Mucosa of rectum (tissue), 2 donors: Measurements from ENCODE around the gene SLC13A1.

Experiments used
- H3K27ac ChIP-seq, 2 donors: one replicate each; pipeline ENCODE4 v1.7.0; 2013; ENCODE audit warnings: inconsistent platforms in 2 of 2, low read depth in 2 of 2, low read length in 2 of 2
- H3K27me3 ChIP-seq, 2 donors: one replicate each; pipeline ENCODE4 v1.7.0; 2013; ENCODE audit warnings: low read length in 2 of 2; ENCODE audit not compliant: control insufficient read depth in 2 of 2, insufficient read depth in 2 of 2
- H3K36me3 ChIP-seq, 2 donors: one replicate each; pipeline ENCODE4 v1.7.0; 2013; ENCODE audit warnings: low read length in 2 of 2; ENCODE audit not compliant: control insufficient read depth in 2 of 2, insufficient read depth in 2 of 2
- H3K4me1 ChIP-seq, 2 donors: one replicate each; pipeline ENCODE4 v1.7.0; 2013; ENCODE audit warnings: low read length in 2 of 2, mild to moderate bottlenecking in 1 of 2; ENCODE audit not compliant: control insufficient read depth in 2 of 2, insufficient read depth in 2 of 2
- H3K4me3 ChIP-seq, 2 donors: one replicate each; pipeline ENCODE4 v1.7.0; 2013; ENCODE audit warnings: low read length in 2 of 2
- H3K9ac ChIP-seq, 2 donors: one replicate each; pipeline ENCODE4 v1.7.0; 2013; ENCODE audit warnings: low read length in 2 of 2, low read depth in 1 of 2, mild to moderate bottlenecking in 1 of 2
- H3K9me3 ChIP-seq, 2 donors: one replicate each; pipeline ENCODE4 v1.7.0; 2013; ENCODE audit warnings: low read length in 2 of 2; ENCODE audit not compliant: control insufficient read depth in 2 of 2
- donor health status: healthy.
- donor health status: Normal muscosa, but diverticular disease.

Gene SLC13A1

DNA sequence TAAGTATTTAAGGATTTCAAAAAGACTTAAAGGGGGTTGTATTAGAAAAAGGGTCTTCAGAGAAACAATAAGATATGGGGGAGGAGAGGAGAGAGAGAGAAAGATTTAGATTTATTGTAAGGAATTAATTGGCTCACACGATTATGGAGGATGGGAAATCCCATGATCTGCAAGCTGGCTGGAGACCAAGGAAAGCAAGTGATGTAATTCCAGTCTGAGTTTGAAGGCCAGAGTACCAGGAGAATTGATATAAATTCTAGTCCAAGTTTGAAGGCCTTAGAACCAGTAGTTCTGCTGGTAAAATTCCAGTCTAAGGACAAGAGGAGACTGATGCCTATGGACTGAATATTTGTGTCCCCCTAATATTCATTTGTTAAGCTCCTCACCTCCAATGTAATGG, 20.6 kb upstream of the SLC13A1 start:
- Histone ChIP-seq H3K4me3 (no peak overlapping the region), H3K4me1 (no peaks in the 10 kb centered on the region), H3K9ac (no peak overlapping the region), H3K27me3 (no peaks in the 10 kb centered on the region), H3K9me3 (no peaks in the 10 kb centered on the region), H3K36me3 (no peaks in the 10 kb centered on the region), H3K27ac (no peak overlapping the region)

DNA sequence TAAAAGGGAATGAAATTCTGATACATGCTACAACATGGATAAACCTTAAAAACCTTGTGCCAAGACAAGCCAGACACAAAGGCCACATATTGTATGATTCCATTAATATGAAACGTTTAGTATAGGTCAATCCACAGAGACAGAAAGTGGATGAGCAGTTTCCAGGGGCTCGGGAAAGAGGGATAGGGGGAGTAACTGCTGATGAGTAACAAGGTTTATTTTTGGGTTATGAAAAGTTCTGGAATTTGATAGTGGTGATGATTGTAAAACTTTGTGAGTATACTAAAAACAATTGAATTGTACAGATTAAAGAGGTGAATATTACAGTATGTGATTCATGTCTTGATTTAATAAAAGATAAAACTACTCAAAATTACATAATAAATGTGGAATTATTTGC, 19.1 kb upstream of the SLC13A1 start:
- H3K36me3 ChIP-seq, result no peaks in the 10 kb centered on the region
- no peak overlapping the region for H3K4me3 ChIP-seq
- no peaks in the 10 kb centered on the region for H3K4me1 ChIP-seq
- H3K9ac ChIP-seq, result no peak overlapping the region
- no peaks in the 10 kb centered on the region for H3K27me3 ChIP-seq
- peaks cover 0 to 2% of the 10 kb centered on the region in 2 donors for H3K9me3 ChIP-seq
- no peak overlapping the region for H3K27ac ChIP-seq

DNA sequence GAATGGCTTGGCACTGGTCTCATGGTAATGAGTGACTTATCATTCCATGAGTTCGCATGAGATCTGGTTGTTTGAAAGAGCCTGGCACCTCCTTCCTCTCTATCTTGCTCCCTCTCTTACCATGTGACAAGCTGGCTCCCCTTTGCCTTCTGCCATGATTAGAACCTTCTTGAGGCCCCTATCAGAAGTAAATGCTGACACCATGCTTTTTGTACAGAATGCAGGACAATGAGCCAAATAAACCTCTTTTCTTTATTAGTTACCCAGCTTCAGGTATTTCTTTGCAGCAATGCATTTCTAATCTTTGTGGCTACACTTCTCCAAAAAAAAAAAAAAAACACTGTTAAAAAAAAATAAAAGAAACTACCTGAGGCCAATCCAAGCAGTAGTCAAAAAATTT, 17.1 kb upstream of the SLC13A1 start:
- no peak overlapping the region for H3K9ac ChIP-seq
- H3K4me1 ChIP-seq, result no peaks in the 10 kb centered on the region
- H3K27me3 ChIP-seq, result no peaks in the 10 kb centered on the region
- no peak overlapping the region for H3K4me3 ChIP-seq
- H3K27ac ChIP-seq, result no peak overlapping the region
- no peaks in the 10 kb centered on the region for H3K36me3 ChIP-seq
- peaks cover 0 to 2% of the 10 kb centered on the region in 2 donors for H3K9me3 ChIP-seq

DNA sequence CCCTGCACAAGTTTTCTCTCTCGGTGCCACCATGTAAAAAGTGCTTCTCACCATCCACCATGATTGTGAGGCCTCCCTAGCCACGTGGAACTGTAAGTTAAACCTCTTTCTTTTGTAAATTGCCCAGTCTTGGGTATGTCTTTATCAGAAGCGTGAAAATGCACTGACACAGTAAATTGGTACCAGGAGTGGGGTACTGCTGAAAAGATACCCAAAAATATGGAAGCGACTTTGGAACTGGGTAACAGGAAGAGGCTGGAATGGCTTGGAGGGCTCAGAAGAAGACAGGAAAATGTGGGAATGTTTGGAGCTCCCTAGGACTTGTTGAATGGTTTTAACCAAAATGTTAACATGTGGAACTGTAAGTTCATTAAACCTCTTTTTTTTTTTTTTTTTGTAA, 15.6 kb upstream of the SLC13A1 start:
- Histone ChIP-seq H3K36me3 (no peaks in the 10 kb centered on the region), H3K27me3 (no peaks in the 10 kb centered on the region), H3K4me3 (no peak overlapping the region), H3K4me1 (no peaks in the 10 kb centered on the region), H3K27ac (no peak overlapping the region), H3K9ac (no peak overlapping the region), H3K9me3 (peaks cover 0 to 2% of the 10 kb centered on the region in 2 donors)

DNA sequence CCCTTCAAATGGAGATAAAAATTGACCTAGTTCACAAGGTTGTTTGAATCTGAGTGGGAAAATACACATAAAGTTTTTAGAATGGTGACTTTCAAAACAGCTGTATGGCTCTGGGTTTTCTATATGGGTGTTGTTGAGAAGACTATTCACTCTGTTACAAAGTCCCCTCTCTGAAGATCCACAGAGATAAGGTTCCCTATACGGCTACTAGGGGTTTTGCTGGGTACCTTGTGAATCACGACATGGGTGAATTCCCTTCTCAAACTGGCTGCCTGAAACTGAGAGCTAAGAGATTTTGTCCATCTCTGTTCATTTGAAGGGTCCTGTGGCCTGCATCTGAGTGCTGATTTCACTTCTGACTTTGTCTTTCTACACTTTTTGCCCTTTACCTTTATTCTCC, 11.8 kb upstream of the SLC13A1 start:
- H3K36me3 ChIP-seq, result no peaks in the 10 kb centered on the region

DNA sequence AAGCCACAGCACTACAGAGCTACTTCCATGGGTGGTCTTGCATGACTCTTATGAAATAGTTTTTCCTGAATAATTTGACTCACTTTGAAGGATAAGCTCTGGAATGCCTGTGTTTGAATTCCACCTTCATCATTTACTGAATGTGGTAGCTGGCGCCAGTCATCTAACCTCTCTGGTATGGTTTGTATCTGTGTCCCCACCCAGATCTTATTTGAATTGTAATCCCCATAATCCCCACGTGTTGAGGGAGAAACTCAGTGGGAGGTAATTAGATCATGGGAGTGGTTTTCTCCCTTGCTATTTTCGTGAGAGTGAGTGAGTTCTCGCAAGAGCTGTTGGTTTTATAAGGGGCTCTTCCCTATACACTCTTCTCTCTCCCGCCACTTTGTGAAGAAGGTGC, 11.2 kb upstream of the SLC13A1 start:
- H3K4me1 ChIP-seq, result peaks cover 7 to 11% of the 10 kb centered on the region in 2 donors
- no peaks in the 10 kb centered on the region for H3K36me3 ChIP-seq
- H3K27me3 ChIP-seq, result no peaks in the 10 kb centered on the region
- no peak overlapping the region for H3K4me3 ChIP-seq
- no peak overlapping the region for H3K9ac ChIP-seq
- peaks cover 0 to 2% of the 10 kb centered on the region in 2 donors for H3K9me3 ChIP-seq
- H3K27ac ChIP-seq, result no peak overlapping the region

More for the DNA sequence above, 11.8 kb upstream of the SLC13A1 start:
- Histone ChIP-seq H3K27me3 (no peaks in the 10 kb centered on the region), H3K4me1 (peaks cover 7 to 11% of the 10 kb centered on the region in 2 donors), H3K9ac (no peak overlapping the region), H3K9me3 (peaks cover 0 to 2% of the 10 kb centered on the region in 2 donors), H3K27ac (no peak overlapping the region), H3K4me3 (no peak overlapping the region)

DNA sequence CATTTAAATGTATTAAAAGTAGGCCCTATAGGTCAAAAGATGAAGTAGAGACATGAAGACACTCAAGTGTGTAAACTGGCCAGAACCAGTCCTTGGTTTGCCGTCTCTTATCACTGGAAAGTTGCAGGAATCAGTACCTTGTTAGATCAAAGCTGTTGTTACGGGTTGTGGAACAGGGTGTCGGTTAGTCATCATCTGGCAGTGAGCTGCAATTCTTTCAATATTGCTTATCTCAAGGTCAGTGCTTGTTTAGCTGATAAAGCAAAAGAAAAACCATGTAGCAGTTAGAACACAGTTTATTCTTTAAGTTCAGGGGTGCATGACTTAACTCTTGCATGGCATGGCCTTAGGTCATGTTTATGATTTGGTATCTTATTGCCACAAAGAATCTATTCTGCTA, 10.0 kb upstream of the SLC13A1 start:
- no peaks in the 10 kb centered on the region for H3K36me3 ChIP-seq
- no peak overlapping the region for H3K9ac ChIP-seq
- peaks cover 0 to 2% of the 10 kb centered on the region in 2 donors for H3K9me3 ChIP-seq
- no peak overlapping the region for H3K4me3 ChIP-seq
- peaks cover 7 to 11% of the 10 kb centered on the region in 2 donors for H3K4me1 ChIP-seq
- no peak overlapping the region for H3K27ac ChIP-seq
- no peaks in the 10 kb centered on the region for H3K27me3 ChIP-seq

DNA sequence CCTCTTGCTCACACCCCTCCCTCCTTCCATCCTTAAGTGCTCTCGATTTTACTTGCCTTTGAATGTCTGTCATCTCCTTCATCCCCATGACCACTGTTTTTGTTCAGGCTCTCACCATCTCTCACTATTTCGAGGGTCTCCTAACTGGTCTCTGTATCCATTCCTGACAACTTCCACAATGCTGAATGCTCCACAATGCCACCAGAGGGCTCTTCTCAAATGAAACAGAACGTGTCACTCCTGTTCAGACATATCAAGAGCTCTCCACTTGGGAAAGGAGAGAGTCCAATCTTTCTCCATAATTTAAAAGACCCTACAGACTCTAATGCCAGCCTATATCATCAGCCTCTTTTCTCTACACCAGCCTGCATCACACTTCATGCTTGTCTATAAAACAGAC, 9.0 kb upstream of the SLC13A1 start:
- H3K4me3 ChIP-seq, result no peak overlapping the region
- H3K27me3 ChIP-seq, result no peaks in the 10 kb centered on the region
- H3K9ac ChIP-seq, result no peak overlapping the region
- H3K27ac ChIP-seq, result no peak overlapping the region
- peaks cover 7 to 11% of the 10 kb centered on the region in 2 donors for H3K4me1 ChIP-seq
- no peaks in the 10 kb centered on the region for H3K36me3 ChIP-seq
- H3K9me3 ChIP-seq, result no peaks in the 10 kb centered on the region

DNA sequence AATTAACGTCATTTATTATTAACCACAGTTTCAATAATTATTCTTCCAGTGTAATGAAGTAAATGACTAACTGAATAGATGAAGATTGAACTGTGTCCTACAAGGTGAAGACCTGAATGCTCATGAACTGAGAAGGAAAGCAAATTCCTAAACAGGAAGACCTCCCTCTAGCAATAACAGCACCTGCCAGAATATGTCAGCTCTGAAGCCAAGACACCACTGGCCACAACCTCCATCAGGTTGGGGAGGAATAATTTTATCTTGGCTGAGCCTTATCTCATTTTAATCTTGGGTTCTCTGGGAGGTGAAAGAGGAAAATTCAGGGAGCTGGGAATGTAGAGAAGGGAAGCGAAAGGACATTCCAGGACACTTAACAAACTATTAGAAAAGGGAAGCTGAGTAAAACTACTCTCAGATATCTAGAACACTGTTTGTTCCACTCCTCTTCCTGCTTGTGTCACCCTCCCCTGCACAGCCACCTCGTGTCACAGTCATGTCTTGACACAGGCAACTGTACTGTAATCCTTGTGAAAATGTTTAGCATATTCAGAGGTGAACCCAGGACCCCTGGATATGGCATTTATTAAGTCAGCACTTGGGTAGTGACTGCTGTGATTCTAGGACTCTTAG, 4.6 kb upstream of the SLC13A1 start:
- Histone ChIP-seq H3K27ac (no peak overlapping the region), H3K9me3 (no peaks in the 10 kb centered on the region), H3K9ac (no peak overlapping the region), H3K36me3 (no peaks in the 10 kb centered on the region), H3K4me1 (peaks cover 4 to 8% of the 10 kb centered on the region in 2 donors), H3K27me3 (no peaks in the 10 kb centered on the region), H3K4me3 (no peak overlapping the region)

DNA sequence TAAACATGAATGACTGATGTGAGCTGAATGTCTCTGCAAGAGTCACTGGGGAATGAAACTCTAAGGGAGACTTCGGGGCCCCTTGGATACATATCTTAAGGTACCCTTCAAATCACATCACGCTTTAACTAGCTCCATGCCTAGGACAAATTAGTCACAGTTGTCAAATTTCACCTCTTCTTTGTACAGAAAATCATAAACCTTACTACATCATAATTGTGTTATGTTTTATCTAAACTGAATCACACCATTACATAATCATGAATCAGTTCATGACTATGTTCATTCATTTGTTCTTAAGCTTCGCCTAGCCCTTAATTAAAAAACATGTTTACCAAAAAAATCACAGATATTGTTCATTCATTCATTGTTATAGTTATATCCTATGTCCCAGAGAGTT, 2.1 kb upstream of the SLC13A1 start:
- no peak overlapping the region for H3K9ac ChIP-seq
- H3K9me3 ChIP-seq, result no peaks in the 10 kb centered on the region
- peaks cover 3 to 4% of the 10 kb centered on the region in 2 donors for H3K4me1 ChIP-seq
- no peak overlapping the region for H3K27ac ChIP-seq
- no peaks in the 10 kb centered on the region for H3K27me3 ChIP-seq
- H3K4me3 ChIP-seq, result no peak overlapping the region
- H3K36me3 ChIP-seq, result no peaks in the 10 kb centered on the region
